HUES64 (cell line): ENCODE results near the gene RALGAPA2.
A peak's percentile ranks its signal among the peaks of the same experiment; 100 is the strongest.

Experiments used
- H3K27ac ChIP-seq: 2 replicates; pipeline ENCODE4 v1.7.0; 2013; ENCODE audit warnings: low read depth, low read length, inconsistent platforms
- H3K27me3 ChIP-seq: 2 replicates; pipeline ENCODE4 v1.6.1; 2013; ENCODE audit warnings: mild to moderate bottlenecking, low read length; ENCODE audit not compliant: insufficient read depth
- H3K36me3 ChIP-seq: 2 replicates; pipeline ENCODE4 v1.6.1; 2013; ENCODE audit warnings: mild to moderate bottlenecking, low read length; ENCODE audit not compliant: insufficient read depth
- H3K4me1 ChIP-seq: 2 replicates; pipeline ENCODE4 v1.6.1; 2013; ENCODE audit warnings: mild to moderate bottlenecking, low read length, moderate library complexity; ENCODE audit not compliant: insufficient read depth
- H3K4me3 ChIP-seq: 2 replicates; pipeline ENCODE4 v1.5.1; 2013; ENCODE audit warnings: mild to moderate bottlenecking, low read length, moderate library complexity
- H3K9ac ChIP-seq: 2 replicates; pipeline ENCODE4 v1.6.1; 2013; ENCODE audit warnings: mild to moderate bottlenecking, low read depth, low read length
- H3K9me3 ChIP-seq: 2 replicates; pipeline ENCODE4 v1.6.1; 2013; ENCODE audit warnings: low read depth, low read length; ENCODE audit not compliant: insufficient read depth
- whole genome bisulfite sequencing: fragments of 150-250, 120-280 bp; methylation state at CpG from one replicate; pipeline ENCODE4 v1.1.7; 2013; ENCODE audit warnings: missing lambda C conversion rate; 5-methylcytosine and 5-hydroxymethylcytosine counted together

Gene RALGAPA2

DNA sequence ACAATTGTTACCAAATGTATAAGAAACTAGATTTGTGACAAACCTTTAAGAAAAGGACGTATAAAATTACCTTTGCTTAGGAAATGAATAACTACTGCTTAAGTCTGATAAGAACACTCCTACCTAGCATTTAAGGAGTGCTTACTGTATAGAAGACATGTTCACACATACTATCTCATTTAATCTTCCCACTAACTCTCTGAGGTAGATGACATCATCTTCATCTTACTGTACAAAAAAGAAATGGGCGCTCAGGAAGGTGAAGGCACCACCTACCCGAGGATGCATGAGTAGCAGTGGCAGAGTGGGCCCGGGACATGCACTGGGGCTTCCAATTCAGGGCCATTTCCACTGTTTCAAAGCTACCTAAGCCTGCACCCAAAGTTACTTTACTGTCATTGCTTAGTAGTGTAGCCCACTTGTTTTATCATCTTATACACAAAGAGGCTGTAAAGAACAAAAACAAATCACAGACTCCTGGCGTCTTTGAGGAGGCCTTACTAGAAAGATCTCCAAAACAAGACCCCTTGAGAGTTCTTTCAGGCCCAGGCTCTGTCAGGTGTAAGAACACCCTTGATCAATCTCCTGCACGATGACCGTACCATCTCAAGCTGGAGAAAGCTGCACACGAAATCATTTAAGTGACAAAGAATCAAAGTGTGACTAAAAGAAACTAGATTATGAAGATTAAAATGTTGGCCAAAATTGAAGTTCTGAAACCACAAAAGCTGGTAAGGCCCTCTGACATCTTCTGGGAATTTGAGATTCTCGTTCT is 216.5 kb downstream of the RALGAPA2 start:
- H3K4me1 ChIP-seq = peaks cover 38% of the 10 kb centered on the region
- H3K27ac ChIP-seq = no peak overlapping the region
- H3K9me3 ChIP-seq = no peaks in the 10 kb centered on the region
- H3K4me3 ChIP-seq = no peak overlapping the region
- WGBS = 96% methylated on average over 9 of the region's 9 CpGs
- H3K9ac ChIP-seq = no peak overlapping the region
- H3K27me3 ChIP-seq = no peaks in the 10 kb centered on the region
- H3K36me3 ChIP-seq = peaks cover 20% of the 10 kb centered on the region

DNA sequence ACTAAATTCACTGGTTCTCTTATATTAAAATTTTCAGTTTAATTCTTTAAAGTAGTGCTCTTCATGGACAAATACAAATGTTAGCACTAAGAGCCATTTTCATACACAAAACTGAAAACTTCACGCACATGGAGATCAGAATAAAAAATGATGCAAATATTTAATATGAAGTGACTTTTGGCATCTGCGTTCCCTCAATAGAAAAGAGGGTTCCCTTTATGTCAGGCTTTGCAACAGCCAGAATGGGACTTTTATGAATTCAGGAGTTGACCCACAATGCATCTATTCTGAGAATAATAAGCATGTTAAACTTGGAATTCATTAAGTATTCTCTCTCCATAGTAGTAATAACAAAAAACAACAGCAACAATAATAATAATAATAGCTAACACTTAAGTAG is 218.7 kb downstream of the RALGAPA2 start:
- H3K36me3 ChIP-seq = peaks cover 6% of the 10 kb centered on the region

DNA sequence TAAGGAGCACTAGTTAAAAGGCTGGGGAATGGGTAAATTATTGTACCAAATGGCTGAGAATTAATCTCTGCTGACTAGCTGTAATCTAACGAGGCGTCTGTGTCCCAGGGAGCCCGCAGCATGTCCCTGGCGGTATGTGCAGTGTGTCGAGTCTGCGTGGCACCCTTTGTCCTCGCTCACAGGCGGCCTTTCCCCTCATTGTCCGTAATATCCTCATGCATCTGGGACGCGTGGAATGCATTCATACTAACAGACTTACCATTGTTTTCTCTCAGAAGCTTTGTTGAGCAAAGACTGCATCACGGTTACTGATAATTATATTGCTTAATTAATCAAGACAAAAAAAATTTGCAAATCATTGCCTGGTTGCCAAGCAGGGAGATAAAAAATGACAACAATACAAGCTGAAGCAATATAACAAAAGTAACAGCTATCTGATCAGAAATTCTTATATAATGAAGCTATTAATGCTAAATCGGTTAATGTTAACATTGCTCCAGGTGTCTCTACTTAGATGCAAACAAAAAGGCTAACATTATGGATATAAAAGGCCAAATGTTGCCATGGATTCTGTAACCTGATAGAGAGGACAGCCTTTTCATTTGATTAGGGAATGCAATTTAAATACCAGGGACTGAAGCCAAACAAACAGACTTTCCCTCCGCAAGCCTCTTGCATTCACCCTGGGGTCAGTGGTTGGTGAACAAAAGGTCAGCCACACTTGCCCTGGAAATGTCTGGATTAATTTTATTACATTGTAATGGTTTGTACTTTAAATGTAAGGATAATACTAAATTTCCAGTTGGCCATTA is 219.7 kb downstream of the RALGAPA2 start:
- H3K9ac ChIP-seq = peak overlapping the region; percentile 0; the same call in 1 of the 2 replicates
- peak overlapping the region; percentile 37; the same call in 1 of the 2 replicates for H3K27ac ChIP-seq
- no peaks in the 10 kb centered on the region for H3K9me3 ChIP-seq
- H3K27me3 ChIP-seq = no peaks in the 10 kb centered on the region
- H3K4me3 ChIP-seq = no peak overlapping the region
- peaks cover 43% of the 10 kb centered on the region for H3K4me1 ChIP-seq
- WGBS = 78% methylated on average over 13 of the region's 14 CpGs
- H3K36me3 ChIP-seq = peaks cover 3% of the 10 kb centered on the region; the same call in 1 of the 2 replicates

More for the DNA sequence above, 218.7 kb downstream of the RALGAPA2 start:
- Histone ChIP-seq H3K9ac (no peak overlapping the region), H3K9me3 (no peaks in the 10 kb centered on the region), H3K4me3 (no peak overlapping the region), H3K27me3 (no peaks in the 10 kb centered on the region), H3K27ac (no peak overlapping the region), H3K4me1 (peaks cover 49% of the 10 kb centered on the region)
- 98% methylated on average over 2 of the region's 2 CpGs for WGBS

DNA sequence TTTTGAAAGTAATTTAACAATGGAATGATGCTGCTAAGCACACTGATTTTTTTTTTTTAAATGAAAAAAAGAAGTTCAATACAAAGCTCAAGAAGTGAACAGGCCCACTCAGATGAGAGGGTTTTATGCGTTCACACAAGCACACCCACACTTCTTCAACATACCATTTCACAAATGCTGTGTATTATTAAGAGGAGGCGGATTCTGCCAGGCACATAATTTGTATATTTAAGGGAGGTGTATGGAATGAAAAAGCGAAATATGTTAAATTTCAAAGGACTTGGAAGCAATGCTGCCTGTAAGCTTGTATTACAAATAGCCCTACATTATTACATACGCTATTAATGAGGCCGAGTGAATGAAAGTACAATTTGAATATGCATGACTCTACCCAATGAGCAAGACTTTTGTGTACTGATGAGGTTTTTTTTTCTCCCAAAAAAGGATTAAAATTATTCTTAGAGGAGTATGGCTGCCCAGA is 220.6 kb downstream of the RALGAPA2 start:
- WGBS = 96% methylated on average over 2 of the region's 5 CpGs

GRCh38 chr20:20491110-20491783 is 221.2 kb downstream of the RALGAPA2 start:
- 95% methylated on average over 5 of the region's 5 CpGs for WGBS
- Histone ChIP-seq H3K36me3 (no peaks in the 10 kb centered on the region; the same call in 1 of the 2 replicates), H3K9ac (no peak overlapping the region), H3K27ac (no peak overlapping the region), H3K4me3 (no peak overlapping the region), H3K4me1 (peaks cover 43% of the 10 kb centered on the region), H3K9me3 (no peaks in the 10 kb centered on the region), H3K27me3 (no peaks in the 10 kb centered on the region)

More for the DNA sequence above, 220.6 kb downstream of the RALGAPA2 start:
- Histone ChIP-seq H3K9me3 (no peaks in the 10 kb centered on the region), H3K27ac (peak overlapping the region; percentile 37; the same call in 1 of the 2 replicates), H3K9ac (no peak overlapping the region; the same call in 1 of the 2 replicates), H3K4me3 (no peak overlapping the region), H3K4me1 (peaks cover 43% of the 10 kb centered on the region), H3K27me3 (no peaks in the 10 kb centered on the region), H3K36me3 (no peaks in the 10 kb centered on the region; the same call in 1 of the 2 replicates)

DNA sequence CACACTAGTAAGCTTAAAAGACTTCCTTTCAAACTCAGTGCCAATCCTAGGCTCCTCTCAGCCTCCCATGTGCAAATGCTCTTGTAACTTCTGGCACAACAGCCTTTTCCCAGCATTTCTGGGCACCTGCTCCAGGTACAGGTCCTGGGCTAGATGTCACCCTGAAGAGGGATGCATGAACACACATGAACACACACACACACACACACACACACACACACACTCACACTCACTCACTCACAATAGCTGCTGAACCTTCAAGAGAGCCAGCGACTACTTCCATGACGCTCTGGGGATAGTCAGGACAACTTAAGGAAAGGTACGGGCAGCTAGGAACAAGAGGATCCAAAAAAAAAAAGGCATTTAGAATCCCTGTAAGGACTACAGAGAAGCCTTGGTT is 221.8 kb downstream of the RALGAPA2 start:
- Histone ChIP-seq H3K9me3 (no peaks in the 10 kb centered on the region), H3K4me1 (peaks cover 43% of the 10 kb centered on the region), H3K4me3 (no peak overlapping the region), H3K27ac (no peak overlapping the region), H3K27me3 (no peaks in the 10 kb centered on the region), H3K36me3 (no peaks in the 10 kb centered on the region; the same call in 1 of the 2 replicates), H3K9ac (no peak overlapping the region)
- 94% methylated on average over 3 of the region's 3 CpGs for WGBS

DNA sequence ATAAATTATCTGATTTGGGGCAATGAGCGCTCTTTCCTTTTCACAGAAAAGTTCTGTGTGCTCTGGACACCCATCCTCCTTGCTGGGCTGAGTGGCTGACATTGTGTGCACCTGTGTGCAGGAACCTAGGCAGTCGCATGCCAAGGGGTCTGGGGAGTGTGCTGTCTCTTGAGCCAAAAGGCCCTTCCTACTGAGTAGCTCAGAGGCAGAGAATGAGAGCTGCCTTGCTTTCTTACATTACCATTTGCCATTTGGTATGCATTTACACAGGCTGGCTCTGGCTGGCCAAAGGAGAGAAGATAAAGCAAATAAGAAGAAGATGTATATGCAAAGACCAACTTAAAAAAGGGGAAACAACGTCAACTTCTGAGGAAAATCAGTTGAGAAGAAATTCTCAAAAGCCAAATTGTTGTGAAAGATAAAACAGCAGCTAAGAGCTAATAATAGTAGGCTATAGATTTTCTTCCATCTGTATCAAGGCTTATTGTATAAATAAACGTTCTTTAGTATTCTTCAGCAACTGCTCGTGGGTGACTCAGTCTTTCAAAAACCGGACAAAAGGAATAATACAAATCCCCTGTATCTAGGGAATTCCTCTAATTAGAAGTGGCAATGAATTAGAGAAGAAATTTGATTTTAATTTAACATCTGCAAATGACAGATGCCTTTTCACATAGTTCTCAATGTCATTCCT is 222.6 kb downstream of the RALGAPA2 start:
- H3K9me3 ChIP-seq = no peaks in the 10 kb centered on the region
- WGBS = 86% methylated on average over 5 of the region's 6 CpGs

GRCh38 chr20:20489054-20489453 is 223.4 kb downstream of the RALGAPA2 start:
- no peak overlapping the region for H3K27ac ChIP-seq
- no peaks in the 10 kb centered on the region for H3K9me3 ChIP-seq
- H3K4me3 ChIP-seq = no peak overlapping the region
- H3K4me1 ChIP-seq = peaks cover 42% of the 10 kb centered on the region
- H3K9ac ChIP-seq = no peak overlapping the region
- no peaks in the 10 kb centered on the region; the same call in 1 of the 2 replicates for H3K36me3 ChIP-seq
- 88% methylated on average over 4 of the region's 5 CpGs for WGBS
- H3K27me3 ChIP-seq = no peaks in the 10 kb centered on the region

More for the DNA sequence above, 222.6 kb downstream of the RALGAPA2 start:
- Histone ChIP-seq H3K36me3 (no peaks in the 10 kb centered on the region; the same call in 1 of the 2 replicates), H3K27ac (no peak overlapping the region), H3K9ac (no peak overlapping the region), H3K4me3 (no peak overlapping the region), H3K27me3 (no peaks in the 10 kb centered on the region), H3K4me1 (peaks cover 43% of the 10 kb centered on the region)

GRCh38 chr20:20488388-20488787 is 224.1 kb downstream of the RALGAPA2 start:
- no peaks in the 10 kb centered on the region for H3K27me3 ChIP-seq
- peaks cover 36% of the 10 kb centered on the region for H3K4me1 ChIP-seq
- H3K36me3 ChIP-seq = no peaks in the 10 kb centered on the region; the same call in 1 of the 2 replicates
- no peaks in the 10 kb centered on the region for H3K9me3 ChIP-seq
- no peak overlapping the region for H3K27ac ChIP-seq
- 92% methylated on average over 1 of the region's 1 CpG for WGBS
- H3K4me3 ChIP-seq = no peak overlapping the region
- H3K9ac ChIP-seq = no peak overlapping the region

- Histone ChIP-seq H3K27ac (no peak overlapping the region), H3K4me1 (peaks cover 30% of the 10 kb centered on the region), H3K27me3 (no peaks in the 10 kb centered on the region), H3K9me3 (no peaks in the 10 kb centered on the region), H3K9ac (no peak overlapping the region), H3K36me3 (no peaks in the 10 kb centered on the region; the same call in 1 of the 2 replicates), H3K4me3 (no peak overlapping the region)
- WGBS = 94% methylated on average over 5 of the region's 5 CpGs
These were observed 224.6 kb downstream of the RALGAPA2 start for GRCh38 chr20:20487811-20488210.
